Brain microvascular endothelial cell (primary cell): ENCODE data around the gene DHX58.

ENCODE experiments used
- DNase-seq: peaks from one replicate; pipeline ENCODE4 v3.0.0-alpha.2; 2020
- H3K27ac ChIP-seq: fragments of 250-450 bp; sonication (Bioruptor Pico); 2 replicates; pipeline ENCODE4 v1.5.1; 2020; ENCODE audit warnings: mild to moderate bottlenecking, moderate library complexity
- H3K27me3 ChIP-seq: fragments of 250-450 bp; sonication (Bioruptor Pico); replicated peaks from 2 replicates; pipeline ENCODE4 v1.5.1; 2020; ENCODE audit warnings: mild to moderate bottlenecking
- H3K36me3 ChIP-seq: fragments of 250-450 bp; sonication (Bioruptor Pico); replicated peaks from 2 replicates; pipeline ENCODE4 v1.5.1; 2020; ENCODE audit warnings: mild to moderate bottlenecking
- H3K4me3 ChIP-seq: 2 replicates; pipeline ENCODE4 v1.5.1; 2011; ENCODE audit warnings: low read depth, mild to moderate bottlenecking, control low read depth, low read length, moderate library complexity
- in situ Hi-C: cut with HindIII; loops from 2 replicates; pipeline ENCODE4 v1.10.0; 2017; ENCODE audit warnings: low sequenced_read_pairs, low pct_ligation_motif_present
- TF ChIP-seq, protein P1 (sequence below): IDR thresholded peaks from 2 replicates; pipeline ENCODE4 v1.5.1; 2011; ENCODE audit warnings: low read depth, mild to moderate bottlenecking, moderate library complexity, low read length, control low read depth, inconsistent platforms; ENCODE audit errors: missing control alignments

The DHX58 gene

GRCh38 chr17:42131981-42132432 is 19.5 kb upstream of the DHX58 start:
- TF ChIP-seq, protein P1, sequence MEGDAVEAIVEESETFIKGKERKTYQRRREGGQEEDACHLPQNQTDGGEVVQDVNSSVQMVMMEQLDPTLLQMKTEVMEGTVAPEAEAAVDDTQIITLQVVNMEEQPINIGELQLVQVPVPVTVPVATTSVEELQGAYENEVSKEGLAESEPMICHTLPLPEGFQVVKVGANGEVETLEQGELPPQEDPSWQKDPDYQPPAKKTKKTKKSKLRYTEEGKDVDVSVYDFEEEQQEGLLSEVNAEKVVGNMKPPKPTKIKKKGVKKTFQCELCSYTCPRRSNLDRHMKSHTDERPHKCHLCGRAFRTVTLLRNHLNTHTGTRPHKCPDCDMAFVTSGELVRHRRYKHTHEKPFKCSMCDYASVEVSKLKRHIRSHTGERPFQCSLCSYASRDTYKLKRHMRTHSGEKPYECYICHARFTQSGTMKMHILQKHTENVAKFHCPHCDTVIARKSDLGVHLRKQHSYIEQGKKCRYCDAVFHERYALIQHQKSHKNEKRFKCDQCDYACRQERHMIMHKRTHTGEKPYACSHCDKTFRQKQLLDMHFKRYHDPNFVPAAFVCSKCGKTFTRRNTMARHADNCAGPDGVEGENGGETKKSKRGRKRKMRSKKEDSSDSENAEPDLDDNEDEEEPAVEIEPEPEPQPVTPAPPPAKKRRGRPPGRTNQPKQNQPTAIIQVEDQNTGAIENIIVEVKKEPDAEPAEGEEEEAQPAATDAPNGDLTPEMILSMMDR: no peak
- peaks cover 22% of the 10 kb centered on the region for H3K36me3 ChIP-seq
- no peak overlapping the region for H3K4me3 ChIP-seq
- in situ Hi-C loops: no loop called here
- no peak for DNase-seq
- no peaks in the 10 kb centered on the region for H3K27me3 ChIP-seq
- peak overlapping the region; percentile 11 for H3K27ac ChIP-seq

- no peaks in the 10 kb centered on the region for H3K27me3 ChIP-seq
- in situ Hi-C loops: no loop called here
- H3K36me3 ChIP-seq: peaks cover 27% of the 10 kb centered on the region
- H3K27ac ChIP-seq: no peak overlapping the region
- DNase-seq: no peak
- TF ChIP-seq, protein P1: no peak
- no peak overlapping the region for H3K4me3 ChIP-seq
Measured at GRCh38 chr17:42131232-42131631, 18.7 kb upstream of the DHX58 start.

DNA sequence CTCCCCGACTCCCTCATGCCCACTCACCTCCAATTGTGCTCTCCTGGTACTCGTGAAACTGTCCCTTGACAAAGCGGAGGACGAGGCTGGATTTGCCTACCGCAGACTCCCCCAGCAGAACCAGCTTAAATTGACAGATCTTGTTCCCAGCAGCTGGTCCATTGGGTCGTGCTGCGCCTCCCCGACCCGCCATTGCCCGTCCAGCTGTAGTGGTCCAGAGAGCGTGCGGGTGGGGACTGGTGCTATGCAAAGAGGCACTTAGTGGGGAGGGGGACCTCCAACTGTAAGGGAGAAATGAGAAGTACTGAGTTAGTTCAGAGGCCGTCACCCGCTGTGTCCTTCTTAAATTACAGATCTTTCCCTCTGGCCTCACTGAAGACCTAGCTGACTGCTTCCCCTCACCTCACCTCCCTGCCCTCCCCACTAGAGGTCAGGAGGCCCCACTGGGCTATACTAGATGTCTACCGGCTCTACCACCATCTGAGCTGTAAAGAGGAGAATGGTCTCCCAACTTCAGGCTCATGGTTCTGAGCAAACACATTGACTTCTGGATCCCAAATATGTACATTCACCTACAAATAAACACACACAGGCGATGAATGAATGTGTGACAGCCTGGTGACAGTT is 17.9 kb upstream of the DHX58 start:
- H3K27me3 ChIP-seq: no peaks in the 10 kb centered on the region

DNA sequence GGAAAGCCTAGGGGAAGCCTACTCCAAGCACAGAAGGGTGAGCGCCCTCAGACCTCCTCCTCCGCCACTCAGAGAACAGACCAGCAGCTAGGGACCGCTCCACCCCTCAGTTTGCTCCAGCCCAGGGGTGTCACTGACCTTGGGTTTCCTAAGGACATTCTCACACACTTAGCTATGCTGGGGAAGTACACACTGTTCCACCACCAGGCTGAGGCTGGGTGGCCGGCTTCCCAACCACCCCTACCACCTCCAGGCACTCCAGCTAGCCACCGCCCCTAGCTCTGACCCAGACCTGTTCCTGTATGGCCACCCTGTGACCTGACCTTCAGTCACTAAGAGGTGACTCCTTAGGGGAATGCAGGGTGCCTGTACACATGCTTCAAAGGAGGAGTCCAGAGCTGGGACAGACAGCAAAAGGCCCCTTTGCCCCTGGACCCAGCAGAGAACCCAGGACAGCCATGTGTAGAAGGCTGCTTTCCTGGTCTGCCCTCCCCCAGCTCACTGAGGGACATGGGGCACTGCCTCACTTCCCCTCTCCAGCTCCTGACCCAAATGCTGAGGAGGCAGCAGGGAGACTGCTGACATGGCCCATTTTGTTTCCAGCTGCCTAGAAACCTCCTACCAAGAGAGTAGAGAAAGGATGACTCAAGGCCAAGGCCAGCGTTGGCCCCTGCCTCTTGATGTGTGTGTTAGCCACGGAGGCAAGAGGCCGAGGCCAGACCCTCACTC is 16.8 kb upstream of the DHX58 start:
- TF ChIP-seq, protein P1: no peak
- H3K4me3 ChIP-seq: no peak overlapping the region
- H3K27me3 ChIP-seq: no peaks in the 10 kb centered on the region
- DNase-seq: no peak
- no peak overlapping the region for H3K27ac ChIP-seq
- in situ Hi-C loops: no loop called here
- H3K36me3 ChIP-seq: peaks cover 43% of the 10 kb centered on the region

More for the DNA sequence above, 17.9 kb upstream of the DHX58 start:
- DNase-seq: no peak
- H3K27ac ChIP-seq: no peak overlapping the region
- peaks cover 35% of the 10 kb centered on the region for H3K36me3 ChIP-seq
- TF ChIP-seq, protein P1: no peak
- no peak overlapping the region for H3K4me3 ChIP-seq
- in situ Hi-C loops: no loop called here

DNA sequence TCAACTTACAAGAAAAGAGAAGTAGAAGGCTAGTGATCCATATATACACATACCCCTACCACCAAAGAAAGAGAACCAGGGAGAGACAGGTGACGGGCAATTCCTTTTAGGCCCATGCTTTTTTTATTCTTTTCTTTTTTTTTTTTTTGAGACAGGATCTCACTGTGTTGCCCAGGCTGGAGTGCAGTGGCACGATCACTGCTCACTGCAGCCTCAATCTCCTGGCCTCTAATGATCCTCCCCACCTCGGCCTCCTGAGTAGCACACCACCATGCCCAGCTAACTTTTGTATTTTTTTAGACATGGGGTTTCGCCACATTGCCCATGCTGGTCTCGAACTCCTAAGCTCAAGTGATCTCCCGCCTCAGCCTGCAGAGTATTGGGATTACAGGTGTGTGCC is 14.9 kb upstream of the DHX58 start:
- in situ Hi-C loops: no loop called here
- peaks cover 46% of the 10 kb centered on the region for H3K36me3 ChIP-seq

More for the DNA sequence above, 14.9 kb upstream of the DHX58 start:
- DNase-seq: no peak
- H3K27ac ChIP-seq: no peak overlapping the region
- TF ChIP-seq, protein P1: no peak
- H3K27me3 ChIP-seq: no peaks in the 10 kb centered on the region
- no peak overlapping the region for H3K4me3 ChIP-seq
